ENCODE data around the gene SCIMP.
"Not testable (repeated sequence)": the region's sequence is repeated elsewhere in the genome, so short reads cannot be mapped to it uniquely, and the experiment has no call there.

SCIMP gene

GRCh38 chr17:5182597-5183409 is 51.9 kb downstream of the SCIMP start:
- DNase-seq, result no peak

- no peak for DNase-seq
Observed at GRCh38 chr17:5181509-5182305, 53.0 kb downstream of the SCIMP start.

- DNase-seq, result no peak
Observed at GRCh38 chr17:5179003-5179402, 55.7 kb downstream of the SCIMP start.

GRCh38 chr17:5175027-5175426 is 59.6 kb downstream of the SCIMP start:
- DNase-seq, result not testable (repeated sequence)

- not testable (repeated sequence) for DNase-seq
Observed at GRCh38 chr17:5165791-5166564, 68.7 kb downstream of the SCIMP start.

- no peak for DNase-seq
Observed at GRCh38 chr17:5164436-5164835, 70.2 kb downstream of the SCIMP start.

GRCh38 chr17:5161793-5162192 is 72.9 kb downstream of the SCIMP start:
- DNase-seq, result not testable (repeated sequence)

- DNase-seq, result not testable (repeated sequence)
Observed at GRCh38 chr17:5160702-5161101, 74.0 kb downstream of the SCIMP start.
